IMR-90 (cell line): ENCODE measurements around the gene CRNN. TPM values are rescaled to one million over a fixed set of nuclear protein-coding genes. Genes with fewer than 3 reads are reported as not detected.

Experiments
- ATAC-seq: fragments of 200-7000 bp; cut with Tn5 transposase; 2 replicates; pipeline ENCODE4 v1.9.1; 2020; ENCODE audit warnings: low read depth, mild to moderate bottlenecking, moderate library complexity
- BruUV-seq: library from RNA; stranded (reverse); fragments of 400-500 nt; replicated peaks from 2 replicates; lab custom pipeline; 2021; lab: Mats Ljungman, UMichigan
- CTCF ChIA-PET: fragments of 300-600 bp; formaldehyde crosslinking; extraction: SDS; loops from one replicate; lab custom pipeline; 2021; ENCODE audit warnings: antibody characterized with exemption; lab: Yijun Ruan, JAX
- POLR2A ChIA-PET: fragments of 300-600 bp; sonication (Branson Sonifier 250); formaldehyde crosslinking; loops from one replicate; lab custom pipeline; 2022; ENCODE audit warnings: antibody characterized with exemption; ENCODE audit not compliant: unreplicated experiment; lab: Charles Lee
- DNase-seq: peaks from one replicate; pipeline ENCODE4 v3.0.0; 2013
- H2AFZ ChIP-seq: replicated peaks from 2 replicates; pipeline ENCODE3; 2013; ENCODE audit warnings: low read length, mild to moderate bottlenecking; ENCODE audit not compliant: poor library complexity
- H2AK5ac ChIP-seq: 2 replicates; pipeline ENCODE4 v1.6.1; 2013; ENCODE audit warnings: low read depth, low read length, inconsistent platforms
- H2AK9ac ChIP-seq: replicated peaks from 2 replicates; pipeline ENCODE3; 2013; ENCODE audit warnings: mild to moderate bottlenecking, low read depth, low read length, moderate library complexity; ENCODE audit not compliant: poor library complexity
- H2BK120ac ChIP-seq: 2 replicates; pipeline ENCODE4 v1.6.1; 2013; ENCODE audit warnings: low read depth, low read length, inconsistent platforms
- H2BK15ac ChIP-seq: 3 replicates; pipeline ENCODE4 v1.6.1; 2013; ENCODE audit warnings: low read depth, low read length, inconsistent platforms
- H2BK20ac ChIP-seq: 2 replicates; pipeline ENCODE4 v1.6.1; 2013; ENCODE audit warnings: low read depth, mild to moderate bottlenecking, inconsistent platforms, low read length, moderate library complexity
- H2BK5ac ChIP-seq: 2 replicates; pipeline ENCODE4 v1.6.1; 2013; ENCODE audit warnings: mild to moderate bottlenecking, low read depth, low read length, inconsistent platforms; ENCODE audit not compliant: poor library complexity, severe bottlenecking
- H3K14ac ChIP-seq: replicated peaks from 2 replicates; pipeline ENCODE4 v1.6.1; 2013; ENCODE audit warnings: low read depth, low read length, inconsistent platforms
- H3K18ac ChIP-seq: 2 replicates; pipeline ENCODE4 v1.6.1; 2013; ENCODE audit warnings: low read depth, low read length, control low read depth
- H3K23ac ChIP-seq: 2 replicates; pipeline ENCODE4 v1.6.1; 2013; ENCODE audit warnings: low read depth, low read length, inconsistent platforms
- H3K27ac ChIP-seq: 2 replicates; pipeline ENCODE4 v1.5.1; 2013; ENCODE audit warnings: mild to moderate bottlenecking, control low read depth, low read length; ENCODE audit not compliant: insufficient read depth
- H3K27me3 ChIP-seq: 2 replicates; pipeline ENCODE4 v1.6.1; 2013; ENCODE audit warnings: low read length; ENCODE audit not compliant: control insufficient read depth, insufficient read depth
- H3K36me3 ChIP-seq: 2 replicates; pipeline ENCODE4 v1.6.1; 2013; ENCODE audit warnings: low read length, mixed read lengths; ENCODE audit not compliant: control insufficient read depth, insufficient read depth
- H3K4ac ChIP-seq: 2 replicates; pipeline ENCODE4 v1.6.1; 2013; ENCODE audit warnings: low read depth, low read length, inconsistent platforms
- H3K4me1 ChIP-seq: 2 replicates; pipeline ENCODE4 v1.6.1; 2013; ENCODE audit warnings: low read length, mixed read lengths; ENCODE audit not compliant: control insufficient read depth, insufficient read depth
- H3K4me2 ChIP-seq: 2 replicates; pipeline ENCODE4 v1.6.1; 2013; ENCODE audit warnings: low read depth, mild to moderate bottlenecking, control low read depth, low read length, moderate library complexity
- H3K4me3 ChIP-seq: 2 replicates; pipeline ENCODE4 v1.5.1; 2013; ENCODE audit warnings: low read depth, mild to moderate bottlenecking, control low read depth, low read length, moderate library complexity; ENCODE audit not compliant: insufficient read depth
- H3K56ac ChIP-seq: 2 replicates; pipeline ENCODE4 v1.6.1; 2013; ENCODE audit warnings: low read length, inconsistent platforms; ENCODE audit not compliant: insufficient read depth; ENCODE audit errors: extremely low read depth
- H3K79me1 ChIP-seq, 2 experiments: 2 replicates each; pipeline ENCODE4 v1.6.1; 2013; ENCODE audit warnings: low read length in 2 of 2, inconsistent platforms in 1 of 2, low read depth in 1 of 2
- H3K9ac ChIP-seq: 2 replicates; pipeline ENCODE4 v1.6.1; 2013; ENCODE audit warnings: low read depth, low read length, control low read depth
- H3K9me1 ChIP-seq: 2 replicates; pipeline ENCODE4 v1.6.1; 2013; ENCODE audit warnings: low read length, inconsistent platforms; ENCODE audit not compliant: insufficient read depth
- H3K9me3 ChIP-seq: 2 replicates; pipeline ENCODE4 v1.6.1; 2013; ENCODE audit warnings: low read length; ENCODE audit not compliant: control insufficient read depth, insufficient read depth
- H4K20me1 ChIP-seq: 2 replicates; pipeline ENCODE4 v1.6.1; 2013; ENCODE audit warnings: low read length, inconsistent platforms; ENCODE audit not compliant: insufficient read depth
- H4K5ac ChIP-seq: 2 replicates; pipeline ENCODE4 v1.6.1; 2013; ENCODE audit warnings: mild to moderate bottlenecking, low read depth, low read length, control low read depth
- H4K8ac ChIP-seq, 2 experiments: 2 replicates each; pipeline ENCODE4 v1.6.1; 2013; ENCODE audit warnings: low read depth in 2 of 2, low read length in 2 of 2, control low read depth in 1 of 2, inconsistent platforms in 1 of 2
- H4K91ac ChIP-seq: 2 replicates; pipeline ENCODE4 v1.6.1; 2013; ENCODE audit warnings: low read depth, low read length, inconsistent platforms; ENCODE audit not compliant: insufficient read depth
- BHLHE40 ChIP-seq: fragments of 150-350 bp; IDR thresholded peaks from 2 replicates; pipeline ENCODE4 v1.6.1; 2016; ENCODE audit warnings: mild to moderate bottlenecking, low read depth, low read length
- CEBPB ChIP-seq: IDR thresholded peaks from 2 replicates; pipeline ENCODE4 v1.6.1; 2012; ENCODE audit warnings: low read depth, low read length, improper control_type of control experiment
- CHD1 ChIP-seq: IDR thresholded peaks from 2 replicates; pipeline ENCODE4 v1.6.1; 2012; ENCODE audit warnings: low read depth, low read length, improper control_type of control experiment
- CTCF ChIP-seq: conservative IDR thresholded peaks from 2 replicates; pipeline ENCODE4 v1.5.1; 2012; ENCODE audit warnings: mild to moderate bottlenecking, low read depth, low read length, improper control_type of control experiment
- ELK1 ChIP-seq: fragments of 150-350 bp; IDR thresholded peaks from 2 replicates; pipeline ENCODE4 v1.6.1; 2016; ENCODE audit warnings: low read depth, mild to moderate bottlenecking, low read length, moderate library complexity, borderline replicate concordance
- FOS ChIP-seq: fragments of 150-350 bp; IDR thresholded peaks from 2 replicates; pipeline ENCODE4 v1.6.1; 2016; ENCODE audit warnings: low read depth, low read length
- MAFK ChIP-seq: IDR thresholded peaks from 2 replicates; pipeline ENCODE4 v1.6.1; 2012; ENCODE audit warnings: low read depth, low read length, improper control_type of control experiment
- MAZ ChIP-seq: IDR thresholded peaks from 2 replicates; pipeline ENCODE4 v1.6.1; 2012; ENCODE audit warnings: low read depth, mild to moderate bottlenecking, low read length, improper control_type of control experiment, moderate library complexity, borderline replicate concordance
- MXI1 ChIP-seq: IDR thresholded peaks from 2 replicates; pipeline ENCODE4 v1.6.1; 2012; ENCODE audit warnings: low read depth, mild to moderate bottlenecking, low read length, moderate library complexity, borderline replicate concordance
- NFE2L2 ChIP-seq: fragments of 150-350 bp; IDR thresholded peaks from 2 replicates; pipeline ENCODE4 v1.6.1; 2016; ENCODE audit warnings: low read depth, mild to moderate bottlenecking, low read length
- POLR2A ChIP-seq: IDR thresholded peaks from 2 replicates; pipeline ENCODE4 v1.6.1; 2012; ENCODE audit warnings: mild to moderate bottlenecking, low read depth, low read length
- RAD21 ChIP-seq: IDR thresholded peaks from 2 replicates; pipeline ENCODE4 v1.6.1; 2012; ENCODE audit warnings: low read length, improper control_type of control experiment
- RCOR1 ChIP-seq: IDR thresholded peaks from 2 replicates; pipeline ENCODE4 v1.6.1; 2012; ENCODE audit warnings: mild to moderate bottlenecking, low read length, improper control_type of control experiment; ENCODE audit not compliant: insufficient replicate concordance
- RFX5 ChIP-seq: IDR thresholded peaks from 2 replicates; pipeline ENCODE4 v1.8.0; 2012; ENCODE audit warnings: low read depth, mild to moderate bottlenecking, low read length, moderate library complexity
- SMC3 ChIP-seq: fragments of 150-350 bp; IDR thresholded peaks from 2 replicates; pipeline ENCODE4 v1.6.1; 2016; ENCODE audit warnings: low read depth, mild to moderate bottlenecking, antibody characterized with exemption, low read length, moderate library complexity
- USF2 ChIP-seq: fragments of 150-350 bp; IDR thresholded peaks from 2 replicates; pipeline ENCODE4 v1.6.1; 2017; ENCODE audit warnings: mild to moderate bottlenecking, antibody characterized with exemption, low read length, low read depth
- WGBS, 2 experiments: methylation state at CpG; one replicate each; pipeline versions ENCODE4 v1.1.5 to v1.1.7; 2013; ENCODE audit warnings: missing lambda C conversion rate in 2 of 2; ENCODE audit not compliant: insufficient read length in 1 of 2; ENCODE audit errors: extremely low coverage in 2 of 2; 5-methylcytosine and 5-hydroxymethylcytosine counted together
- dilution Hi-C: fragments of 300-500 bp; cut with HindIII; formaldehyde crosslinking; loops from one replicate; pipeline ENCODE4 v1.14.3; 2018; ENCODE audit warnings: low sequenced_read_pairs; ENCODE audit not compliant: unreplicated experiment
- in situ Hi-C: fragments of 300-500 bp; cut with MboI; formaldehyde crosslinking; loops from 3 replicates; pipeline ENCODE4 v1.14.3; 2019; ENCODE audit warnings: low sequenced_read_pairs, inconsistent platforms, mixed read lengths
- intact Hi-C: fragments of 100-400 bp; cut with micrococcal nuclease; formaldehyde crosslinking; loops from 2 replicates; pipeline ENCODE4 v1.10.0; 2022
- polyA plus RNA-seq, 3 experiments: library from polyadenylated mRNA; depleted of rRNA; stranded (reverse); fragments of >200 nt; gene quantifications; 2 replicates each; pipeline ENCODE4 v1.2.3, GENCODE V29; 2012; ENCODE audit warnings: low replicate concordance in 1 of 3
- total RNA-seq: library from RNA; depleted of rRNA; stranded (reverse); fragments of >200 nt; gene quantifications from 2 replicates; pipeline ENCODE4 v1.2.3, GENCODE V29; 2012

The CRNN gene
- total and polyA plus RNA-seq, 2 of the 4 experiments (the other 2 are of a cell fraction): not detected

GRCh38 chr1:152442301-152442700 lies 28.2 kb upstream of the CRNN start:
- POLR2A ChIA-PET: no interaction called here
- intact Hi-C loops: loop anchor here (5.0 kb wide), 1 partner anchor 390 kb away; no protein-coding TSS in a partner anchor
- H3K27ac ChIP-seq: no peak overlapping the region

More at GRCh38 chr1:152442301-152442700, 28.2 kb upstream of the CRNN start:
- Histone ChIP-seq H3K4ac (no peak overlapping the region), H3K14ac (no peak overlapping the region), H2AK5ac (no peak overlapping the region), H4K5ac (no peak overlapping the region), H4K8ac (no peak overlapping the region), H2AFZ (no peak overlapping the region), H4K91ac (no peak overlapping the region), H3K4me2 (no peak overlapping the region), H3K79me1 (no peaks in the 10 kb centered on the region), H3K23ac (no peak overlapping the region), H3K18ac (no peak overlapping the region), H3K9me3 (no peaks in the 10 kb centered on the region), H3K4me3 (no peak overlapping the region), H4K20me1 (no peaks in the 10 kb centered on the region), H2AK9ac (no peak overlapping the region), H3K9ac (no peak overlapping the region), H3K9me1 (no peaks in the 10 kb centered on the region), H3K27me3 (no peaks in the 10 kb centered on the region), H3K4me1 (no peaks in the 10 kb centered on the region), H2BK15ac (no peak overlapping the region), H2BK120ac (no peak overlapping the region), H2BK20ac (no peak overlapping the region), H3K36me3 (no peaks in the 10 kb centered on the region), H3K56ac (no peak overlapping the region), H2BK5ac (no peak overlapping the region)
- no peak for ATAC-seq
- in situ Hi-C loops: loop anchor here (10.0 kb wide), 1 partner anchor 388 kb away; no protein-coding TSS in a partner anchor
- DNase-seq: no peak
- no CpG with 5 or more reads among the region's 8 CpGs for whole genome bisulfite sequencing, 2 experiments
- no TSS peak for BruUV-seq
- CTCF ChIA-PET: interaction anchor here (0.8 to 1.5 kb wide), 2 partner anchors 16 to 256 kb away, joined by 3 read pairs; no protein-coding TSS in a partner anchor
- TF ChIP-seq MAFK (no peak), ELK1 (no peak), MXI1 (no peak), MAZ (no peak), FOS (no peak), CEBPB (no peak), NFE2L2 (no peak), CHD1 (no peak), USF2 (no peak), BHLHE40 (no peak), RCOR1 (no peak), RAD21 (no peak), CTCF (no peak), POLR2A (no peak), SMC3 (no peak), RFX5 (no peak)
- dilution Hi-C loops: no loop called here
